ENCODE results near the gene CYP8B1. TPM values are rescaled to one million over a fixed set of nuclear protein-coding genes. Genes with fewer than 3 reads are reported as not detected.

The CYP8B1 gene
- total RNA-seq, 1 experiment from 2014 or later: not detected

- Histone ChIP-seq H3K79me2 (ENCODE audit: low read depth) (no peaks in the 10 kb centered on the region), H2AFZ (no peak overlapping the region), H3K27me3 (ENCODE audit: insufficient read depth, low read depth) (no peaks in the 10 kb centered on the region), H3K27ac (no peak overlapping the region), H3K4me3 (no peak overlapping the region), H3K9me3 (ENCODE audit: insufficient read depth, low read depth) (peaks cover 23% of the 10 kb centered on the region), H3F3A (ENCODE audit: insufficient read depth, low read depth) (no peaks in the 10 kb centered on the region), H3K36me3 (ENCODE audit: low read depth) (peaks cover 3% of the 10 kb centered on the region; the same call in 1 of the 2 replicates), H3K4me1 (replicated peaks; ENCODE audit: insufficient read depth) (no peaks in the 10 kb centered on the region), H4K20me1 (ENCODE audit: insufficient read depth) (no peaks in the 10 kb centered on the region), H3K9me2 (ENCODE audit: insufficient read depth) (no peaks in the 10 kb centered on the region), H3K4me2 (no peak overlapping the region)
- POLR2A ChIA-PET (ENCODE audit: unreplicated experiment): no interaction called here
- intact Hi-C loops (cut with micrococcal nuclease; ENCODE audit: unreplicated experiment): no loop called here
- TF ChIP-seq EZH2 (IDR thresholded peaks at IDR 0.05; ENCODE audit: low read depth): no peak
- TF ChIP-seq, protein P1, sequence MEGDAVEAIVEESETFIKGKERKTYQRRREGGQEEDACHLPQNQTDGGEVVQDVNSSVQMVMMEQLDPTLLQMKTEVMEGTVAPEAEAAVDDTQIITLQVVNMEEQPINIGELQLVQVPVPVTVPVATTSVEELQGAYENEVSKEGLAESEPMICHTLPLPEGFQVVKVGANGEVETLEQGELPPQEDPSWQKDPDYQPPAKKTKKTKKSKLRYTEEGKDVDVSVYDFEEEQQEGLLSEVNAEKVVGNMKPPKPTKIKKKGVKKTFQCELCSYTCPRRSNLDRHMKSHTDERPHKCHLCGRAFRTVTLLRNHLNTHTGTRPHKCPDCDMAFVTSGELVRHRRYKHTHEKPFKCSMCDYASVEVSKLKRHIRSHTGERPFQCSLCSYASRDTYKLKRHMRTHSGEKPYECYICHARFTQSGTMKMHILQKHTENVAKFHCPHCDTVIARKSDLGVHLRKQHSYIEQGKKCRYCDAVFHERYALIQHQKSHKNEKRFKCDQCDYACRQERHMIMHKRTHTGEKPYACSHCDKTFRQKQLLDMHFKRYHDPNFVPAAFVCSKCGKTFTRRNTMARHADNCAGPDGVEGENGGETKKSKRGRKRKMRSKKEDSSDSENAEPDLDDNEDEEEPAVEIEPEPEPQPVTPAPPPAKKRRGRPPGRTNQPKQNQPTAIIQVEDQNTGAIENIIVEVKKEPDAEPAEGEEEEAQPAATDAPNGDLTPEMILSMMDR (conservative IDR thresholded peaks at IDR 0.05): no peak
- CTCF ChIA-PET: no interaction called here
- DNase-seq: no peak
- BruUV-seq (replicated peaks): no TSS peak
These were observed 35.9 kb upstream of the CYP8B1 start for GRCh38 chr3:42911551-42911950.

GRCh38 chr3:42908675-42909074 lies 33.0 kb upstream of the CYP8B1 start:
- Histone ChIP-seq H3K27ac (no peak overlapping the region), H3K27me3 (ENCODE audit: insufficient read depth, low read depth) (no peaks in the 10 kb centered on the region), H3K79me2 (ENCODE audit: low read depth) (no peaks in the 10 kb centered on the region), H3K4me2 (no peak overlapping the region), H3K36me3 (ENCODE audit: low read depth) (no peaks in the 10 kb centered on the region), H2AFZ (no peak overlapping the region), H3K4me1 (replicated peaks; ENCODE audit: insufficient read depth) (no peaks in the 10 kb centered on the region), H3F3A (ENCODE audit: insufficient read depth, low read depth) (no peaks in the 10 kb centered on the region), H3K4me3 (no peak overlapping the region), H4K20me1 (ENCODE audit: insufficient read depth) (no peaks in the 10 kb centered on the region), H3K9me3 (ENCODE audit: insufficient read depth, low read depth) (peaks cover 9% of the 10 kb centered on the region), H3K9me2 (ENCODE audit: insufficient read depth) (no peaks in the 10 kb centered on the region)
- CTCF ChIA-PET: no interaction called here
- no TSS peak for BruUV-seq (replicated peaks)
- intact Hi-C loops (cut with micrococcal nuclease; ENCODE audit: unreplicated experiment): no loop called here
- TF ChIP-seq, protein P1 (conservative IDR thresholded peaks at IDR 0.05): no peak
- no peak for TF ChIP-seq EZH2 (IDR thresholded peaks at IDR 0.05; ENCODE audit: low read depth)
- DNase-seq: no peak
- POLR2A ChIA-PET (ENCODE audit: unreplicated experiment): no interaction called here

- peaks cover 2% of the 10 kb centered on the region; the same call in 1 of the 2 replicates for H3F3A ChIP-seq (ENCODE audit: insufficient read depth, low read depth)
- no peaks in the 10 kb centered on the region for H3K79me2 ChIP-seq (ENCODE audit: low read depth)
- H4K20me1 ChIP-seq (ENCODE audit: insufficient read depth): no peaks in the 10 kb centered on the region
- peaks cover 8% of the 10 kb centered on the region for H3K4me1 ChIP-seq (replicated peaks; ENCODE audit: insufficient read depth)
- H3K4me3 ChIP-seq: peak overlapping the region; percentile 48; the same call in 1 of the 2 replicates
- H2AFZ ChIP-seq: no peak overlapping the region
- DNase-seq: no peak
- H3K36me3 ChIP-seq (ENCODE audit: low read depth): no peaks in the 10 kb centered on the region
- no TSS peak for BruUV-seq (replicated peaks)
- intact Hi-C loops (cut with micrococcal nuclease; ENCODE audit: unreplicated experiment): no loop called here
- peaks cover 5% of the 10 kb centered on the region for H3K9me3 ChIP-seq (ENCODE audit: insufficient read depth, low read depth)
- no peak overlapping the region for H3K27ac ChIP-seq
- H3K27me3 ChIP-seq (ENCODE audit: insufficient read depth, low read depth): no peaks in the 10 kb centered on the region
- H3K9me2 ChIP-seq (ENCODE audit: insufficient read depth): no peaks in the 10 kb centered on the region
- ChIA-PET CTCF (no interaction called here), POLR2A (ENCODE audit: unreplicated experiment) (no interaction called here)
- TF ChIP-seq, protein P1 (conservative IDR thresholded peaks at IDR 0.05): no peak
- no peak for TF ChIP-seq EZH2 (IDR thresholded peaks at IDR 0.05; ENCODE audit: low read depth)
- peak overlapping the region; percentile 60 for H3K4me2 ChIP-seq
These were observed 31.1 kb upstream of the CYP8B1 start for GRCh38 chr3:42906848-42907183.

All from PC-9 (cell line).